Left hindlimb (tissue), 1 donor: ENCODE data around the gene ITGBL1.

Experiments
- DNase-seq: peaks from one replicate; pipeline ENCODE4 v3.0.0-alpha.2; 2018

ITGBL1 gene

GRCh38 chr13:101572456-101572855, 120.0 kb downstream of the ITGBL1 start:
- no peak for DNase-seq

DNA sequence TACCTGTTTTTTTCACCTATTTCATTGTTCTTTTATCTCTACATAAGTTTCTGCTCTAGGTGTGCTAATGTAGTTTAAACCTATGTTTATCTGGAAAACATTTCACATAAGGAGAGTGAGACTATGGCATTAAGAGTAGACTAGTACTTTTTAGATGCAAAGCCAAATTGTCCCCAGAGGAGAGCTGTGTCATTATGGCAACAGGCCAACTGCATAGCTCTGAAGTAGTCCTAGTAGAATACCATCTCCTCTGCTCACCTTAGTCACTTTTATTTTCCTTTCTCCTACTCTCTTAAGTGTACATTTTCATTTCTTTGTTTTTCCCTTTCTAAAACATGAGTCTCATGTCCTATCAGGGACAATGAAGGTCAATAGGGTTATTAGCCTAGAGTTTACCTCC, 123.1 kb downstream of the ITGBL1 start:
- no peak for DNase-seq

DNA sequence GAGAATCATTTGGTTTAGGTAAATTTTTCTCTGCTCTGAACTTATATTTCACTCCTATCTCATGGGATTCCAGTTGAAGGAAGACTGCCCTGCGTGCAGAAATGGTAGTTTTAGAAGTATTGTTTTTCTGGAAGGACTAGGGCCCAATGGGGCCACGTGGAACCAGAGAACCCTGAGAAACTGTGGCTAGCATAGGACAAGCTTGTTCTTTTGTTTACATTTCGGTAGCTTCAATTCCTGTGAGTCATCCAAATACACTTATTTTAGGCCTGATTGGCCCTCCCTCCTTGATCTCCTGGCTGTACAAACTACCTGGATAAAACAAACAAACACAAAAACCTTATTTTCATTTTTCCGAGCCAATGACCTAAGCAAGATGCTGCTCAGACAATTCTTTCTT, 124.0 kb downstream of the ITGBL1 start:
- no peak for DNase-seq

- no peak for DNase-seq
Observed at GRCh38 chr13:101576977-101577376, 124.5 kb downstream of the ITGBL1 start.

GRCh38 chr13:101579281-101579802, 126.9 kb downstream of the ITGBL1 start:
- DNase-seq = no peak

DNA sequence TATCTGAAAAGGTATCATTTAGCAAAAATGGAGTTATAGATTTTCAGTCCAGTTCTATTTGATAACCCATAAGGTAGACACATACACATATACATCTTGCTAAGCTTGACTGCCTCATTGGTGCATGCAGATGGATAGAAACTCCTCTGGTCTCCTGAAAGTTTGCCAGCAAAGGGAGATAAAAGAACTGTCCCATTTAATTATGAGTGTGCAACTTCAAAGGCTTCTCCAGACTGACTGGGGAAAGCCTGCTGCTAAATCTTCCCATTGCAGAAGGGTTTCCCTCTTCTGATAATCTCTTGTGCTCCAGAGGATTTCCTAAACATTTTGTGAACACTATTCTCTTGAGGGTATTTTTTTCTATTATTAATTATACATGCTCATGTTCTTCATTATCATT, 131.9 kb downstream of the ITGBL1 start:
- no peak for DNase-seq

DNA sequence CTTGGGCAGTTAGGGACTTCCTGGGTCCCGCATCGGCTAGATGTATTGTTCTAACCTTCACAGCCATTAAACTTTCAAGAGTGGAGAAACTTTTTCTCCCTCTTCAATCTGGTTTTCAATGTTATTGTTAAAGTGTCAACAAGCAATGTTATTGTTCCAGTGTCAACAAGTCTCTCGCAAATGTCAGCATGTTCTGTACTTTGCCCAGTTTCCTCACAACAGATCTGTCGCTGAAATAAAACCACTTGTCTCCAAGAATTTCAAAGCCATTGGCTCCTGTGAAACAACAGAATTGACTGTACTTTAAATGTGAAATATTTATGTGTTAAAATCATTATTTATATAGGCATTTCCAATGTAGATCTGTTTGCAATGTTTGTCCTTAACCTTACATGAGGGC, 138.0 kb downstream of the ITGBL1 start:
- DNase-seq = no peak

DNA sequence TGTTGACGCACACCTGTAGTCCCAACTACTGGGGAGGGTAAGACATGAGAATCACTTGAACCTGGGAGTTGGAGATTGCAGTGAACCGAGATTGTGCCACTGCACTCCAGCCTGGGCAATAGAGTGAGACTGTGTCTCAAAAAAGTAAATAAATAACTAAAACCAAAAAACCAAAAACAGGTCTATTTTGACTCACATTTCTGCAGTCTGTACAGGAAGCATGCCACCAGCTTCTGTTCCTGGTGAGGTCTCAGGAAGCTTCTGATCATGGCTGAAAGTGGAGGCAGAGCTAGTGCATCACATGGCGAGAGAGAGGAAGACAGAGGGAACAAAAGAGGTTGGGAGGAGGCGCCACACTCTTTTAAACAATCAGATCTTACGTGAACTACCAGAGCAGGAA, 142.5 kb downstream of the ITGBL1 start:
- no peak for DNase-seq

DNA sequence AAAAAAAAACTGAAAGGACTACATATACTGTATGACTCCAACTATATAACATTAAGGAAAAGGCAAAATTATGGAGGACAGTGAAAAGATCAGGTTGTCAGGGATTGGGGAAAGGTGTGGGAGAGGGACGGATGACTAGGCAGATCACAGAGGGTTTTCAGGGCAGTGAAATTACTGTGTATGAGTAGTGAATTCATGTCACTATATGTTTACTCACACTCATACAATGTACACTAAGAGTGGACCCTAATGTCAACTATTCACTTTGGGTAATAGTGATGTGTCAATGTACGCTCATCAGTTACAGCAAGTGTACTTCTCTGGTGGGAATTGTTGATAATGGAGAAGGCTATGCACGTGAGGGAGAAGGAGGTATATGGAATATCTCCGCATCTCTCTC, 144.3 kb downstream of the ITGBL1 start:
- no peak for DNase-seq

- DNase-seq = no peak
Observed at GRCh38 chr13:101611491-101612475, 159.3 kb downstream of the ITGBL1 start.

DNA sequence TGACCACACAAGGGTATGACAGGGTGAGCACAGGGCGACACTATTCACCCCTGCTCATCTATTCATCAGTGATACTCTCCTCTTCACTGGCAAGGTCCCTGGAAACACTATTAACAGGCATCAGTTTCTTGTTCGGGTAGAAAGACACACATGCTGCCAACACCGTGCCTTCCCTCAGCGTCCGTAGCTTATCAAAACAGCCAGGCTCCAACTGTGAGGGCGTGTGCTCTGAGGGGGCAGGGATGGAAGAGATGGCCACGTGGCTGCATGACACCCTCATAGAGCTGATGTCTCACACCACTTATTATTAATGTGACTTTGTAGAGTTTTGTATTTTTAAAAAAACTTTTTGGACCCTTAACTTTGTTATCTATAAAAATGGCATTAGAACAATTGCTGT, 160.3 kb downstream of the ITGBL1 start:
- DNase-seq = no peak

GRCh38 chr13:101614491-101614890, 162.0 kb downstream of the ITGBL1 start:
- DNase-seq = no peak

DNA sequence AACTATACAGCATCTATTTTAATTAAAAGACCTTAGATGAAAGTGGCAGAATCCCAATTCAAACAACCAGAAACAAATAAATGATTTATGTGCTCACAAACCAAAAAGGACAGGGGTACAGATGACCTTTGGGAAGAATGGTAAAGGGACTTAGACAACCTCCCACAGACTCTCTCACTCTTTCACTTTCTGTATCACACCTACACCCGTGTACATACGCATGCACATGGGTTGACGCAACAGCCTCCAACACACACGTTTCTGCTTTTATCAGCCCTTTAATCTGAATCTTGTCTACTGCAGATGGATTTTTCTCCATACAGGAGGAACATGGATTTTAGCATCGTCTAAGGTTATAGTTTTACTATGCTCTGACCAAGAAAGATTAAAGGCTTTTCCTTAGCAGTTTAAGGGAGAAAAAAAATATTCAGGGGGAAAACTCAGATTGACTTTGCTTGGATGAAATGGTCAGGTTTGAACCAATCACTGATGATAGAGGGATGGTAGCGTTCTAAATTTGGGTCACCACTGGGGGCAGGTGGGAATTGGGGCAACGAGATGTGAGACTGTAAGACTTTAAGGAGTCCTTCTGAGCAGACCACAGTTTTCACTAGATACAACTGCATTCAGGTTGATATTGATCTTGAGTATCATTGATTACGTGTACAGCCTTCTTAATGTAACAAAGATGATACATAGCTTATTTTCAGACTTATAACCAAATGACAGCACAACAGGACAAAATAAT, 166.1 kb downstream of the ITGBL1 start:
- DNase-seq = no peak

- DNase-seq = no peak
Observed at GRCh38 chr13:101621099-101621498, 168.6 kb downstream of the ITGBL1 start.

DNA sequence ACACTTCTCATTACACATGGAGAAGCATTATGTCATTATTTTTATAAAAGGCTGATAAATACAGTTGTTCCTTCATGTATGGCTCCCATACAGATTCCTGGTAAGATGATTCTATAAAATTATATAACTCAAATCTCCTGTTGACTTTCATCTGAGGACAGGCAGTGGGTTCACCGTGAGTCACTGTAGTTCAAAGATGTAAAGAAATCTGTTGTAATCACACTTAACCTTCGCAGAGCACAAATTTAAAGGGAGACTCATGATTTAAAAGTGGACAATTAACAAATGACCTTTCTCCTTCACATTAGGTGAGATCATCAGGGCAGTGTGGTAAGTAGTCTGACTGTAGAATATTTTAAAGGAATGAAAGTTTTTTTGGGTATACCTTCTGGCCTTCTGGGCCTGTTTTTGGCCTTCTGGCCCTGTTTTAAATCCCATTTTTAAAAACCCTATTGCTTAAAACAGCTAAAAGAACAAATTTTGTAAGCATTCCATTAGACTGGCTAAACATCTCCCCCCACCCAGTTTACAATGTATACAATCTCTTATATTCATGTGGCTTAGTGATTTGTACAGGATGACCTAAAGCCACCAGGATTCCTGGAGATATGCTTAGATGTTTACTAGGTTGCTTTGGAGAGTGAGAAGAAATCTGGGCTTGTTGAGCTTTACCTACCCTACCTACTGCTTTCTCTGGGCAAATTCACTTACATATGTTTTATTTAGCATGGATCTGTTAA, 171.2 kb downstream of the ITGBL1 start:
- DNase-seq = no peak

GRCh38 chr13:101624210-101624922, 171.9 kb downstream of the ITGBL1 start:
- no peak for DNase-seq

GRCh38 chr13:101624981-101625380, 172.5 kb downstream of the ITGBL1 start:
- no peak for DNase-seq

GRCh38 chr13:101626925-101627555, 174.6 kb downstream of the ITGBL1 start:
- DNase-seq = no peak

DNA sequence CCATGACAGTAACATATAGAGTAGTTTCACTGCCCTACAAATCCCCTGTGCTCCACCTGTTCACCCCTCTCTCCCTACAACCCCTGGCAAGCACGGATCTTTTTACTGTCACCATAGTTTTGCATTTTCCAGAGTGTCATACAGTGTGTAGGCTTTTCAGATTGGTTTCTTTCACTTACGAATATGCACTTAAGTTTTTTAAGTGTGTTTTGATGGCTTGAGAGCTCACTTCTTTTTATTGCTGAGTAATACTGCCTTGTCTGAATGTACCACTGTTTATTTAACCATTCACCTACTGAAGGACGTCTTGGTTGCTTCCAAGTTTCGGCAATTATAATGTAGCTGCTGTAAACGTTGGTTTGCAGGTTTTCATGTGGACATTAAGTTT, 175.1 kb downstream of the ITGBL1 start:
- DNase-seq = no peak

DNA sequence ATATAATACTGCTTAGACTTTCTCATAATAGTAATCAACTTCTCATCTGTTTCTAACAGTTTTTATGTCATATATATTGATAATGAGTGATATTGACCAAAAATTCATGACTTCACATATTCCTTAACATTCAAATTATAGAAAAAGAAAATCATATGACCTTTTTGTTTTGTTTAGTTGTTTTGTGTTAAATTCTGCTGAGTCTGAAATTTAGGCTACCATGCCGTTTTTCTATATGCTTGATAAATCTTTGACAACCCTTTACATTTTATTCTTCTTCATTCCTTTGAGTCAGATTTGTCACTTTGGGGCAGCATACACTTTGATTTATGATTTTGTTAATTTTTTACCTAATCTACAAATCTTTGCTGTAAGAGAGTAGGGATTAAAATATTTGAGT, 176.4 kb downstream of the ITGBL1 start:
- no peak for DNase-seq

GRCh38 chr13:101631395-101631794, 178.9 kb downstream of the ITGBL1 start:
- DNase-seq = no peak

DNA sequence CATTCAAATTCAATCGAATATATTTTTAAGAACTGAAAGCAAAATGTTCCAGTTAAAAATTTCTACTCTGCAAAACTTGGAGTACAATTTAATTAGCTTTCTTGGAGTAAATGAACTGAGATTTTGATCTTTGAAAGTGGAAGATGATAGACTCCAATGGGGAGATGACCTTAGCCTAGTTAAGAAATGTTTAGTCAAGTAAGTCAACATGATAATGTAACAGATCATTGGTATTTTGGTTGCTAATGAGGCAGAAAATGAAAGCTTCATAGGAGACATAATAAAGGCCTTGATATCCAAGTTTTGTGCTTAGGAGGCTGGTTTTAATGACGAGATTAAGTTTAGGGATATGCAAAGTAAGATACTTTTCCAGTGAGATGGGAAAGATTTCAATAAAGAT, 181.7 kb downstream of the ITGBL1 start:
- no peak for DNase-seq
